Measurements from ENCODE around the gene NOC2L. TPM values are rescaled to one million over a fixed set of nuclear protein-coding genes. Genes with fewer than 3 reads are reported as not detected.
"Not testable (repeated sequence)": the region's sequence is repeated elsewhere in the genome, so short reads cannot be mapped to it uniquely, and the experiment has no call there.

NOC2L gene
- total RNA-seq, 2 donors from 2014 or later: 66.3 to 112 TPM

DNA sequence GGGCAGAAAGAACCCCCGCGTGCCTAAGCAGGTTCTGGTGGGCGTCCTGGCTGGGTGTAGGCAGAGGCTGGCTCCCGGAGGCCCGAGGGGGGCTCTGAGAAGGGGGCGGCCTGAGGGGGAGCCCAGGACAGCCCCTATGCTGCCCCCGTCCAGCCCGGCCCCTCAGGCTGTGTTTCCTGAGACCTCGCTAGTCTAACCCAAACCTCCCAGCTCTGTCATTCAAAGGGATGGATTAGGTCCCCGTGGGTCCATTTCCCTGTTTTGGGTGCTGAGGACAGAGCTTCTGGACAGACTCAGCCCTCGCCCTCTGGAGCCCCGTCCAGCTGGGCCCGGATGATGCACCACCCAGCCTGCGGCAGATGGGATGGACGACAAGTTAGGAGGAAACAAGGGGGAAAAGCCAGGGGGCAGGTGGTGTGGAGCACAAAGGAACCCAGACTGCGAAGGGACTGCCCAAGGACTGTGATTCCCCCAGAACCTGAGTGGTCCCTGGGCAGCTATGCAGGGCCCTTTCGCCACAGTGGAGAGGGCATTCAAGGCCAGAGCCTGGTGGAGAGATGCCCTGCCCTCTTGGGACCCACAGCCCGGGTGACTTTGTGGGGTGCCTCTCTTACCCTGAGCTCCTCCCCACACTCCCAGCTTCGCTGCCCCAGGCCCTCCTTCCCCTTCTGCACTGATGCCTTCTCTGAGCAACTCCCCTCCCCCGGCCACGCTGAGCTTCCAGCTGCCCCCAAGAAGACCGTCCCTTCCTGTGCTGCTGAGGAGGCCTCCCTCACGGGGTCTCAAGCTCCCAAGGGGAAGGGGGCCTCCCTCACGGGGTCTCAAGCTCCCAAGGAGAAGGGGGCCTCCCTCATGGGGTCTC lies 38.0 kb upstream of the NOC2L start:
- ATAC-seq (no peak), DNase-seq (ENCODE audit: low spot score in 2 of 2) (no peak)
- peaks cover 1 to 3% of the 10 kb centered on the region in 2 donors for H3K9me3 Mint-ChIP-seq
- H3K36me3 Mint-ChIP-seq: peaks cover 0 to 10% of the 10 kb centered on the region in 2 donors
- no peak overlapping the region for H3K27ac Mint-ChIP-seq

DNA sequence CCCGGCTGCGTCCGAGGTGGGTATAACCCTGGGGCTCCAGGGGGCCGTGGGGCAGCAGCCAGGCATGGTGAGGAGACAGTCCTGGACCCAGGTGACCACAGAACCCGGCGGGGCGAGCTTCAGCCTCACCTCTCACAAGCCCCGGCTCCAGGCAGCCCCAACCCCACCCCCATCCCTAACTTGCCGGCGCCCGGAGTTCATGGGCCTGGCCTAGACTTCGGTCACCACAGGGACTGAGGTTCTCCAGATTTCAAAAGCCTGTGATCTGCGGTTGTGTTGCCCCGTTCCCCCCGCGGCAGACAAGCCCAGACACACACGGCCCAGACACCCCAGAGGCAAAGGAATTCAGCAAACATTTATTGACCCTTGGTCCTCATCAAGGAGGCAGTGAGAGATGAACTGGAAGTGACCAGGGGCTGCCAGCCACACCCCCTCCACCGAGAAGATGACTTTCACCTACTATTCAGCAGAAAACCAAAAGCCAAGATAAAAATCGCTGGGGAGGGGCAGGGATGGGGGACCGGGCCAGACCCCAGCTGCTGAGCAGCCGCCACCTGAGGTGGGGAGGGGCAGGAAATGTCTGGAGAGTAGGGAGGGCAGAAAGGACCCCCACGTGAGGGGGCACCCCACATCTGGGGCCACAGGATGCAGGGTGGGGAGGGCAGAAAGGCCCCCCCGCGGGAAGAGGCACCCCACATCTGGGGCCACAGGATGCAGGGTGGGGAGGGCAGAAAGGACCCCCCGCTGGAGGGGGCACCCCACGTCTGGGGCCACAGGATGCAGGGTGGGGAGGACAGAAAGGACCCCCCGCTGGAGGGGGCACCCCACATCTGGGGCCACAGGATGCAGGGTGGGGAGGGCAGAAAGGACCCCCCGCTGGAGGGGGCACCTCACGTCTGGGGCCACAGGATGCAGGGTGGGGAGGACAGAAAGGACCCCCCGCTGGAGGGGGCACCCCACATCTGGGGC lies 36.9 kb upstream of the NOC2L start:
- DNase-seq (ENCODE audit: low spot score in 2 of 2) (no peak), ATAC-seq (no peak)
- H3K27ac Mint-ChIP-seq: peak overlapping the region in 1 of 2 donors; percentile 68
- H3K9me3 Mint-ChIP-seq: peaks cover 3 to 5% of the 10 kb centered on the region in 2 donors
- H3K36me3 Mint-ChIP-seq: peaks cover 0 to 15% of the 10 kb centered on the region in 2 donors

DNA sequence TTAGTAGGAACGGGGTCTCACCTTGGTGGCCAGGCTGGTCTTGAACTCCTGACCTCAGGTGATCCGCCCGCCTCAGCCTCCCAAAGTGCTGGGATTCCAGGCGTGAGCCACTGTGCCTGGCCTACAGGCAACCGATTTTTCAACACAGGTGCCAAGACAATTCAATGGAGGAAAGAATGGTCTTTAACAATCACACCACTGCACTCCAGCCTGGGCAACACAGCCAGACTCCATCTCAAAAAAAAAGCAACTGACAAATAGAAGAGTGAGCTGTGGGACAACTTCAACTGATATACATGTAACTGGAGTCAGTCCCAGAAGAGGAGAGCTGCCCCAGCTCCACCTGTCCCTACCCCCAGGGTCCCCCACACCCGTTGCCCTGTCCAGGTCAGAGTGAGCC lies 35.5 kb upstream of the NOC2L start:
- H3K9me3 Mint-ChIP-seq; ATAC-seq; H3K27ac Mint-ChIP-seq; DNase-seq (ENCODE audit: low spot score in 2 of 2): not testable (repeated sequence)
- H3K36me3 Mint-ChIP-seq: peaks cover 0 to 15% of the 10 kb centered on the region in 2 donors

DNA sequence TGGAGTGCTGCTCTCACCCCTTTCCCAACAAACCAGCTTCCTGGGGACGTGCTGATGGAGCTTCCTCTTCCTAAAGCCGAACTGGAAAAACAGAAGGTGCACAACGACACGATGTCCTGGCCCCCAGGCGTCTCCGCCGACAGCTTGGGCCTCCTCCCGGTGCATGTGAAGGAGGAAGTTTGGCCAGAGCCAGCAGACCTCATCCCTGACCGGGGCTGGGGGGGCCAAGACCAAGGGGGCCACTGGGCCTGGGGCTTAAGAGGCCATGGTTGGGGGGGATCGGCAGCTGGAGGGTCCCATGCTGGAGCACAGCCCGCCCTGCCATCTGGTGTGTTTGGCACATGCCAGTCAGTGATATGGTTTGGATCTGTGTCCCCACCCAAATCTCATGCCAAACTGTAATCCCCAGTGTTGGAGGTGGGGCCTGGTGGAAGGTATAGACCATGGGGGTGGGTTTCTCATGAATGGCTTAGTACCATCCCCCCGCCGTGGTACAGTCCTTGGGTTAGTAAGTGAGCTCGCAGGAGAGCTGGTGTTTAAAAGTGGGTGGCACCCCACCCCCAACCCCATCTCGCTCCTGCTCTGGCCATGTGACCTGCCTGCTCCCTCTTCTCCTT lies 34.4 kb upstream of the NOC2L start:
- ATAC-seq (no peak), DNase-seq (ENCODE audit: low spot score in 2 of 2) (no peak)
- Mint-ChIP-seq H3K27ac (no peak overlapping the region), H3K9me3 (peaks cover 3 to 12% of the 10 kb centered on the region in 2 donors), H3K36me3 (peaks cover 0 to 23% of the 10 kb centered on the region in 2 donors)

DNA sequence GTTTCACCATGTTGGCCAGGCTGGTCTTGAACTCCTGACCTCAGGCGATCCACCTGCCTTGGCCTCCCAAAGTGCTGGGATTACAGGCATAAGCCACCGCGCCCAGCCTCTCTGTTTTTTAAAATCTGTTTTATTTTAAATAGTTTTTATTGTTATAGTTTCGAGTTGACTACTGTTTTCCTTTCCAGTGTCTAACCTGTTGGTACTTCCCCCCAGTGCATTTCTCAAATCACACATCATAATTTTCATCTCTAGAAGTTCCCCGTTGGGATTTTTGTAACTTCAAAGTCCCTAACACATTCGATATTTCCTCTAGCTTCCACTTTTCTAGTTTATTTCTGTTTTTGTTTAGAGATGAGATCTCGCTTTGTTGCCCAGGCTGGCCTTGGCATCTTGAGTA lies 33.3 kb upstream of the NOC2L start:
- peaks cover 0 to 25% of the 10 kb centered on the region in 2 donors for H3K36me3 Mint-ChIP-seq
- peaks cover 3 to 12% of the 10 kb centered on the region in 2 donors for H3K9me3 Mint-ChIP-seq
- ATAC-seq (peak; percentile 65 to 83), DNase-seq (ENCODE audit: low spot score in 2 of 2) (no peak)
- peak overlapping the region; percentile 5 to 77 for H3K27ac Mint-ChIP-seq

DNA sequence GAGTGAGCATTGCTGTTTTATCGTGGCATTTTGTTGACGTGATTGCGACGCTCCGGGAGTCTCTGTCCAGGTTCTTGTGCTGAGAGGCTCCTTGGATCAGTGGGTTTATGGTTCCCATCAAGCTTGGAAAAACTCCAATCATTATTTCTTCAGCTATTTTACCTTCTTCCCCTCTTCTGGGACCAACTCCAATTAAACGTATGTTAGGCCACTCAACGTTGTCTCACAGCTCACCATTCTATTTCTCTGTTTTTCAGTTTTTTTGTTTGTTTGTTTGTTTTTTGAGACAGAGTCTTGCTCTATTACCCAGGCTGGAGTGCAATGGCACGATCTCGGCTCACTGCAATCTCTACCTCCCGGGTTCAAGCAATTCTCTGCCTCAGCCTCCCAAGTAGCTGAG lies 32.8 kb upstream of the NOC2L start:
- DNase-seq (ENCODE audit: low spot score in 2 of 2) (no peak), ATAC-seq (no peak)
- Mint-ChIP-seq H3K27ac (peak overlapping the region; percentile 5 to 77), H3K9me3 (peaks cover 3 to 12% of the 10 kb centered on the region in 2 donors), H3K36me3 (peaks cover 0 to 25% of the 10 kb centered on the region in 2 donors)

DNA sequence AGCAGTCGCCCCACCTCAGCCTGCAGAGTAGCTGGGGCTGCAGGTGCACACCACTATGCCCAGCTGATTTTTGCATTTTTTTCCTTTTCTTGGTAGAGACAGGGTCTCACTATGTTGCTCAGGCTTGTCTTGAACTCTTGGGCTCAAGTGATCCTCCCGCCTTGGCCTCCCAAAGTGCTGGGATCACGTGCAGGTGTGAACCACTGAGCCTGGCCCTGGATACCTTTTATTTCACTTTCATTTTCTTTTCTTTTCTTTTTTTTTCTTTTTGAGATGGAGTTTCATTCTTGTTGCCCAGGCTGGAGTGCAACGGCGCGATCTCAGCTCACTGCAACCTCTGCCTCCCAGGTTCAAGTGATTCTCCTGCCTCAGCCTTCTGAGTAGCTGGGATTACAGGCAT lies 32.2 kb upstream of the NOC2L start:
- peaks cover 3 to 12% of the 10 kb centered on the region in 2 donors for H3K9me3 Mint-ChIP-seq
- ATAC-seq; H3K27ac Mint-ChIP-seq; DNase-seq (ENCODE audit: low spot score in 2 of 2): not testable (repeated sequence)
- peaks cover 0 to 25% of the 10 kb centered on the region in 2 donors for H3K36me3 Mint-ChIP-seq

DNA sequence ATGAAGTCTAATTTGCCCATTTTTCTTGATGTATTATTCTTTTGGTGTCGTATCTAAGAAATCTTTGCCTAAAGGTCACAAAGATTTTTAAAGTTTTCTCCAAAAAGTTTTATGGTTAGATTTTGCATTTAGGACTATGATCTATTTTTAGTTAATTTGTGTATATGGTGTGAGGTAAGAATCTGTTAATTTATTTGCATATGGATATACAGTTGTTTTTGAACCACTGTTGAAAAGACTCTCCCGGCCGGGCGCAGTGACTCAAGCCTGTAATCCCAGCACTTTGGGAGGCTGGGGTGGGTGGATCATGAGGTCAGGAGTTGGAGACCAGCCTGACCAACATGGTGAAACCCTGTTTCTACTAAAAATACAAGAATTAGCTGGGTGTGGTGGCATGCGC lies 29.0 kb upstream of the NOC2L start:
- H3K36me3 Mint-ChIP-seq: peaks cover 0 to 25% of the 10 kb centered on the region in 2 donors
- ATAC-seq: not testable (repeated sequence)

DNA sequence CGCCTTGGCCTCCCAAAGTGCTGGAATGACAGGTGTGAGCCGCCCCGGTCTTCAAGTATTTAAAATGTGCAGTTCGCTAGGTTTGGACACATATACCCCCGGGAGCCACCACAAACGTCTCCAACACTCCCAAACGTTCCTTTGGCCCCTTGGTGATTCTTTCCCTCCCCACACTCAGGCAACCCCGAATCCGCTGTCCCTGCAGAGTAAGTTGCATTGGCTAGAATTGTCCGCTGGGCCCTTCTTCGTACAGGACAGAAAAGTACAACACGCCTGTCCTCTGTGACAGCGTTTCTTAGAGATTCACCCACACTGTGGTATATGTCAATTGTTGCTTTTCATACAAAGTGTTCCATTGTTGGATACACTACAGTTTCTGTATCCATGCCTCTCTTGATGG lies 26.1 kb upstream of the NOC2L start:
- peaks cover 0 to 10% of the 10 kb centered on the region in 2 donors for H3K36me3 Mint-ChIP-seq
- peaks cover 0 to 7% of the 10 kb centered on the region in 2 donors for H3K9me3 Mint-ChIP-seq
- ATAC-seq (no peak), DNase-seq (ENCODE audit: low spot score in 2 of 2) (no peak)
- H3K27ac Mint-ChIP-seq: no peak overlapping the region

More for the DNA sequence above, 29.0 kb upstream of the NOC2L start:
- H3K27ac Mint-ChIP-seq: peak overlapping the region in 1 of 2 donors; percentile 1
- peaks cover 3 to 12% of the 10 kb centered on the region in 2 donors for H3K9me3 Mint-ChIP-seq
- DNase-seq (ENCODE audit: low spot score in 2 of 2): not testable (repeated sequence)

DNA sequence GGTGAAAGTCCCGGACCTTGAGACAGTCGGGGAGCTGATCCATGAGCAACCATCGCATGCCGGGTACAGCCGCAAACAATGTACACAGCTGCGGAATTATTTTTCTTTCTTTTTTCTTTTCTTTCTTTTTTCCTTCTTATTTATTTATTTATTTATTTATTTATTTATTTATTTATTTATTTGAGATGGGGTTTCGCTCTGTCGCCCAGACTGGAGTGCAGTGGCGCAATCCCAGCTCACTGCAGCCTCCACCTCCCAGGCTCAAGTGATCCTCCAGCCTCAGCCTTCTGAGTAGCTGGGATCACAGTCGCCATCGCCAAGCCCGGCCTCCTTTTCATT lies 25.4 kb upstream of the NOC2L start:
- Mint-ChIP-seq H3K36me3 (peaks cover 0 to 10% of the 10 kb centered on the region in 2 donors), H3K9me3 (peaks cover 0 to 7% of the 10 kb centered on the region in 2 donors), H3K27ac (no peak overlapping the region)
- ATAC-seq (no peak), DNase-seq (ENCODE audit: low spot score in 2 of 2) (no peak)

DNA sequence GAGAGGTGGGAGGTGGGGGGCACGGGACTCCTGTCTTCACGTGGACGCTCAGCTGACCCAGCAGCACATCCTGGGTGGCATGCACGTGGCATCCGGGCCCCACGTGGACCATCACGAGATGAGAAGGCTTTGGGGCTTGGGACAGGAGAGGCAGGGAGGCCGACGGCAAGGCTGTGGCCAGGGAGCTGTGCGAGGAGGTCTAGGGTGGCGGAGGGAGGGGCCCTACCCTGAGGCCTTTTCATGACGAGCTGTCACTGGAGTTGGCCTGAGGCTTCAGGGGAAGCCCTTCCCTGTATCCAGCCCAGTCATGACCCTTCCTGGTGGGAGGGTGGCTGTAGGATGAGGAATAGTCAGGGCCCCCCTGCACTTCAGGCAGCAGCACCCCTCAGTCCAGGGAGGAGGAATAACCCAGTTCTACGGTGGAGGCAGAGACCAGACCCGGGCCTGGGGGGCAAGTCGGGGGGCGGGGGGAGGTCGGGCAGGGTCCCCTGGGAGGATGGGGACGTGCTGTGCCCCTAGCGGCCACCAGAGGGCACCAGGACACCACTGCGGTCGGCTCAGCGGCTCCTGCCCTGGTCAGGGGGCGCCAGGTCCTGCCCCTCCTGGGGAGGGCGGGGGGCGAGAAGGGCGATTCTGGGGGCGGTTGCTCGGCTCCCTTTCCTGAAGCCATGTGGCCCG lies 24.9 kb upstream of the NOC2L start:
- H3K36me3 Mint-ChIP-seq: peaks cover 0 to 7% of the 10 kb centered on the region in 2 donors
- ATAC-seq (peak; percentile 82 to 86), DNase-seq (ENCODE audit: low spot score in 2 of 2) (peak in 1 of 2 donors; percentile 73)
- no peak overlapping the region for H3K27ac Mint-ChIP-seq
- peaks cover 0 to 3% of the 10 kb centered on the region in 2 donors for H3K9me3 Mint-ChIP-seq

DNA sequence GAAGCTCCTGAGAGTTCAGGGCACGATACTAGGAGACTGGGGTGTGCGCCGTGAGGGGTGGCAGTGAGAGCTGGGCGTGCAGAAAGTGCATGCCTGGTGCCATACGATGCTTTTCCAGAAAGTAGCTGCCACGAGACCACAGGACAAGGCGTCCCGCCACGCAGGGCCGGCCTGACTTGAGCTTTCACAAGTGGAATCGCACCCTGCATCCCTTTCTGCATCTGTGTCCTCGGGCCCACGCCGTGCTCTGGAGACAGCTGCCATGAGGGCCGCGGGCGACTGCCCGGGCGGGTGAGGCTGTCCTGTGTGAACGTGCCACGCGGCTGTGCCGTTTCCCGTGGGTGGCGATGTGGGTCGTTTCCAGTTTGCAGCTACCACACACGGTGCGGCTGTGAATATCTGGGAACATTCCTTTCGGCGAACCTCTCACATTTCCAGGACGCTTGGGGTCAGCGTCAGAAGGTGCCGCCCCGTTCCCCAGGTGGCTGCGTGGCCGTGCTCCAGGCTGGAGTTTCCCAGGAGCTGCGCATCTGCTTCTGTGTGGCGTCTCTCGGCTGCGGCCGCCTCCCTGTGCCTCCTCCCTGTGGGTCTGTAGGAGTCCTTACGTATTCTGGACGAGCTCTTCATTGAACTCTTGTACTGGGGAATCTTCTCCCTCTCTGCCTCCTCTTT lies 23.8 kb upstream of the NOC2L start:
- Mint-ChIP-seq H3K9me3 (no peaks in the 10 kb centered on the region), H3K27ac (no peak overlapping the region), H3K36me3 (no peaks in the 10 kb centered on the region)
- DNase-seq (ENCODE audit: low spot score in 2 of 2) (no peak), ATAC-seq (no peak)

DNA sequence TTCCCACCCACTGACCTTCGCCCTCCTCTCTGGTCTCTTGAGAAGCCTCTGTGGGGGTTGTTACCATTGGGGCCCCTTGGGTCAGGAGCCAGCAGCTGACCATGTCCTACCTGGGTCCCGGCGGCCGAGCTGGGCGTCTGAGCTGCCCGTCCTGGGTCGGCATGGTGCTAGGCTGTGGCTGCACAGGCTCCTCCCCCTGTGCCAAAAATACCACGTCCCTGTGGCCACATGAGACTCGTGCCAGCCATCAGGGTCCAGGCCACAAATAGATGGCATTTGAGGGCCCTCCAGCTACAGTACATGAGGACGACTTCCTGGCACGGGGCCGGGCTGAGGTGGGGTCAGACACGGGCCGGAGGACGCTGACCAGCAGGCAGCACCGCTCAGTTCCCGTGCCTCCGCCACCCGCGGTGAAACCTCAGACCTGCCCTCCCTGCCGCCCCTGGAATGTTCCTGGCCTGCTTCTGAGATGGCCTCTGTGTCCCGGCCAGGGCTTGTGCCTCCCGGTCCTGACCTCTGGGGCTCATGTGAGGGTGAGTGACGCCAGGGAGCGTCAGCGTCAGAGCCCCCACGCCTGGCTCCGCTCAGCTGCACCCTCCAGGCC lies 23.0 kb upstream of the NOC2L start, which contains the start of gene PERM1:
PERM1 (minus strand) TSS at position 139 of the 604 bp plus-strand sequence. CDS start 1,064 bp downstream, outside the sequence.
- H3K9me3 Mint-ChIP-seq: no peaks in the 10 kb centered on the region
- DNase-seq (ENCODE audit: low spot score in 2 of 2): no peak
- peak within 1 kb of the TSS in 1 of 2 donors; percentile 29 for H3K27ac Mint-ChIP-seq
- H3K36me3 Mint-ChIP-seq: no peaks in the 10 kb centered on the region
- ATAC-seq: no peak

DNA sequence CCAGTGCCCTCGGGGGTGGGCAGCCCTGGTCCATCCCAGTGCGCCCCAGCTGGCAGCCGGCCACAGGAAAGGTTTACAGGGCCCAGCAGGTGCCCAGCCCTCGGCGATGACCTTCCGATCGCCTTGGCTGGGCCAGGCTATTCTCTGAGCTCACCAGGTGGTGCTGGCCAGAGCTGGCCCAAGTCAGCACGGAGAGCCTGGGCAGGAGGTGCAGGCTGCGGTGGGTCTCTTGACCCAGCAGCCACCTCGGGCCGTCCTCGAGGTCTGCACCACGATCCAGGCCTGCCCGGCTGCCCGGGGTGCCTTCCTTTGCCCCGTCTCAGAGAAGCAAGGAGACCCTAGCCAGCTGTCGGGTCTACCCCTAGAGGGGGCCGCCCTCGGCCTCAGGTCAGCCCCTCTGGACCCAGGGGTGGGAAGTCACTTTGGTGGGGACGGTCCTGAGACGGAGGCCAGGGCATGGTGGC lies 22.5 kb upstream of the NOC2L start:
- DNase-seq (ENCODE audit: low spot score in 2 of 2) (no peak), ATAC-seq (no peak)
- Mint-ChIP-seq H3K36me3 (no peaks in the 10 kb centered on the region), H3K9me3 (no peaks in the 10 kb centered on the region), H3K27ac (peak overlapping the region in 1 of 2 donors; percentile 29)

Data from activated naive CD4-positive, alpha-beta T cell treated with anti-CD3 and anti-CD28 coated beads, Interleukin-2, amount 50 U/mL, for 72 hours (primary cell).